Panc1 (cell line): ENCODE measurements around the gene RSRC2.

ENCODE experiments used
- CTCF ChIP-seq: fragments of 450-650 bp; IDR thresholded peaks from 2 replicates; pipeline ENCODE4 v1.5.1; 2017; ENCODE audit warnings: mild to moderate bottlenecking
- REST ChIP-seq, 2 experiments: IDR thresholded peaks; 2 replicates each; pipeline ENCODE4 v1.6.1; 2011 to 2012; ENCODE audit warnings: low read depth in 2 of 2, control low read depth in 1 of 2, low read length in 1 of 2, mild to moderate bottlenecking in 1 of 2, moderate library complexity in 1 of 2; ENCODE audit not compliant: insufficient read depth in 1 of 2
- TCF7L2 ChIP-seq: IDR thresholded peaks from 2 replicates; pipeline ENCODE4 v1.6.1; 2011; ENCODE audit warnings: mild to moderate bottlenecking, low read depth, low read length, inconsistent platforms

DNA sequence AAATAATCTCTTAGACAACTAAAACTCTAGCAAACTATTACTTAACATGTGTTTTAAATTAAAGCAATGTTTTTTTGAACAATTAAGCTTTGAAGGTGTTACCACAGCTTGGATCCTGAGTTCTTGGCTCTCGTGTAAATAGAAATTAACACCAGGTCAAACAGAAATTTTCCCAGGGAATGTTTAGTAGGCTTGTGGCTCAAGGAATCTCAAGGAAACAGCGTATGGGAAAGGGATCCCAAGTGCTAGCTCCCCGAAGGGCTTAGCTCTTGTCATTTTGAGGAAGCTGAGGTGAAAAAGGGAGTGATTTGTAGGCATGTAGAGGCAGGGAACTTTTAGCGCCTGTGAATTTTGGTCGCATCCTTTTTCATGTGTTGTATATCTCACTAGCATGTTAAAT, 11.8 kb upstream of the RSRC2 start:
- TF ChIP-seq CTCF (no peak), TCF7L2 (no peak), REST (IDR thresholded peaks at IDR 0.05; ENCODE audit: insufficient read depth in 1 of 2, low read depth in 2 of 2, low read length in 1 of 2) (no peak)
